Astrocyte (in vitro differentiated cells and primary cell): Measurements from ENCODE around the gene ENOPH1. TPM values are rescaled to one million over a fixed set of nuclear protein-coding genes. Genes with fewer than 3 reads are reported as not detected.

ENCODE experiments used
- DNase-seq: peaks from one replicate; pipeline ENCODE4 v3.0.0-alpha.2; 2010; ENCODE audit warnings: low read depth
- FAIRE-seq: peaks from 2 replicates; lab custom pipeline; 2011; peaks lifted over from hg19 to GRCh38; lab: Jason Lieb, UNC
- H2AFZ ChIP-seq: 2 replicates; pipeline ENCODE4 v1.6.0; 2012; ENCODE audit warnings: low read depth, low read length, inconsistent platforms
- H3K27ac ChIP-seq: 2 replicates; pipeline ENCODE4 v1.5.1; 2011; ENCODE audit warnings: low read depth, low read length, inconsistent platforms
- H3K27me3 ChIP-seq: 2 replicates; pipeline ENCODE4 v1.6.0; 2011; ENCODE audit warnings: low read length, inconsistent platforms; ENCODE audit not compliant: insufficient read depth
- H3K36me3 ChIP-seq: 2 replicates; pipeline ENCODE4 v1.5.1; 2011; ENCODE audit warnings: low read length, inconsistent platforms; ENCODE audit not compliant: insufficient read depth
- H3K4me1 ChIP-seq: 2 replicates; pipeline ENCODE4 v1.5.1; 2011; ENCODE audit warnings: low read length, inconsistent platforms; ENCODE audit not compliant: insufficient read depth
- H3K4me2 ChIP-seq: 2 replicates; pipeline ENCODE4 v1.6.0; 2012; ENCODE audit warnings: low read length, inconsistent platforms
- H3K4me3 ChIP-seq: 2 replicates; pipeline ENCODE4 v1.5.1; 2011; ENCODE audit warnings: low read depth, mild to moderate bottlenecking, low read length, inconsistent platforms; ENCODE audit not compliant: insufficient read depth
- H3K79me2 ChIP-seq: 2 replicates; pipeline ENCODE4 v1.6.0; 2012; ENCODE audit warnings: mild to moderate bottlenecking, low read length, inconsistent platforms; ENCODE audit not compliant: insufficient read depth
- H3K9ac ChIP-seq: 2 replicates; pipeline ENCODE4 v1.6.0; 2012; ENCODE audit warnings: mild to moderate bottlenecking, low read length, inconsistent platforms
- H3K9me3 ChIP-seq: 2 replicates; pipeline ENCODE4 v1.5.1; 2012; ENCODE audit warnings: low read depth, mild to moderate bottlenecking, low read length, inconsistent platforms; ENCODE audit not compliant: insufficient read depth
- H4K20me1 ChIP-seq: 2 replicates; pipeline ENCODE4 v1.6.0; 2012; ENCODE audit warnings: low read length, inconsistent platforms; ENCODE audit not compliant: insufficient read depth
- H3K27ac Mint-ChIP-seq: one replicate; pipeline ENCODE4 v1.8.0; 2021; ENCODE audit warnings: mild to moderate bottlenecking, mixed read lengths; ENCODE audit not compliant: unreplicated experiment
- H3K27me3 Mint-ChIP-seq: one replicate; pipeline ENCODE4 v1.8.0; 2021; ENCODE audit warnings: low read depth, mixed read lengths; ENCODE audit not compliant: unreplicated experiment
- H3K36me3 Mint-ChIP-seq: one replicate; pipeline ENCODE4 v1.8.0; 2021; ENCODE audit warnings: low read depth, mixed read lengths; ENCODE audit not compliant: unreplicated experiment
- H3K4me1 Mint-ChIP-seq: one replicate; pipeline ENCODE4 v1.8.0; 2021; ENCODE audit warnings: low read depth, mixed read lengths; ENCODE audit not compliant: unreplicated experiment
- H3K4me3 Mint-ChIP-seq: one replicate; pipeline ENCODE4 v1.8.0; 2021; ENCODE audit warnings: mild to moderate bottlenecking, moderate library complexity, mixed read lengths; ENCODE audit not compliant: unreplicated experiment
- H3K9me3 Mint-ChIP-seq: one replicate; pipeline ENCODE4 v1.8.0; 2021; ENCODE audit warnings: mild to moderate bottlenecking, mixed read lengths; ENCODE audit not compliant: unreplicated experiment
- CTCF ChIP-seq: IDR thresholded peaks from 2 replicates; pipeline ENCODE4 v1.5.1; 2011; ENCODE audit warnings: low read depth, mild to moderate bottlenecking, inconsistent platforms, low read length, moderate library complexity; ENCODE audit not compliant: insufficient read depth
- EZH2 ChIP-seq: IDR thresholded peaks from 2 replicates; pipeline ENCODE4 v1.6.1; 2012; ENCODE audit warnings: mild to moderate bottlenecking, low read length, inconsistent platforms; ENCODE audit not compliant: insufficient read depth
- total RNA-seq: library from RNA; stranded (reverse); gene quantifications from 2 replicates; pipeline ENCODE4 v1.2.1, GENCODE V29; 2021

ENOPH1 gene
- total RNA-seq, 1 donor from 2014 or later, result 32.6 TPM

- Mint-ChIP-seq H3K9me3 (no peaks in the 10 kb centered on the region), H3K27me3 (no peaks in the 10 kb centered on the region), H3K4me3 (no peak overlapping the region), H3K36me3 (peaks cover 5% of the 10 kb centered on the region), H3K27ac (no peak overlapping the region), H3K4me1 (peaks cover 9% of the 10 kb centered on the region)
- DNase-seq (peak; percentile 46), FAIRE-seq (no peak)
- Histone ChIP-seq H3K27ac (no peak overlapping the region), H3K4me3 (no peak overlapping the region), H3K9ac (no peak overlapping the region), H3K4me2 (no peak overlapping the region), H3K27me3 (no peaks in the 10 kb centered on the region), H3K79me2 (no peaks in the 10 kb centered on the region), H4K20me1 (no peaks in the 10 kb centered on the region), H2AFZ (no peak overlapping the region), H3K4me1 (no peaks in the 10 kb centered on the region), H3K36me3 (peaks cover 23% of the 10 kb centered on the region), H3K9me3 (no peaks in the 10 kb centered on the region)
- TF ChIP-seq EZH2, result no peak
- peak; percentile 72 for TF ChIP-seq CTCF
Observed at GRCh38 chr4:82462415-82462831, 32.0 kb downstream of the ENOPH1 start.

- Histone ChIP-seq H2AFZ (no peak overlapping the region), H4K20me1 (no peaks in the 10 kb centered on the region), H3K9me3 (no peaks in the 10 kb centered on the region), H3K4me3 (no peak overlapping the region), H3K36me3 (peaks cover 23% of the 10 kb centered on the region), H3K4me2 (no peak overlapping the region), H3K27ac (no peak overlapping the region), H3K4me1 (no peaks in the 10 kb centered on the region), H3K9ac (no peak overlapping the region), H3K27me3 (no peaks in the 10 kb centered on the region), H3K79me2 (no peaks in the 10 kb centered on the region)
- no peak for TF ChIP-seq EZH2
- no peak for TF ChIP-seq CTCF
- no peak for FAIRE-seq
- Mint-ChIP-seq H3K4me3 (no peak overlapping the region), H3K4me1 (peaks cover 9% of the 10 kb centered on the region), H3K27ac (no peak overlapping the region), H3K27me3 (no peaks in the 10 kb centered on the region), H3K36me3 (peaks cover 7% of the 10 kb centered on the region), H3K9me3 (no peaks in the 10 kb centered on the region)
- DNase-seq, result no peak
Observed at GRCh38 chr4:82463221-82463620, 32.8 kb downstream of the ENOPH1 start.

- Histone ChIP-seq H3K79me2 (no peaks in the 10 kb centered on the region), H3K27me3 (no peaks in the 10 kb centered on the region), H4K20me1 (no peaks in the 10 kb centered on the region), H3K9me3 (no peaks in the 10 kb centered on the region), H3K36me3 (peaks cover 8% of the 10 kb centered on the region), H2AFZ (no peak overlapping the region), H3K9ac (no peak overlapping the region), H3K27ac (no peak overlapping the region), H3K4me1 (peaks cover 4% of the 10 kb centered on the region), H3K4me2 (no peak overlapping the region), H3K4me3 (no peak overlapping the region)
- H3K27ac Mint-ChIP-seq, result no peak overlapping the region
- no peaks in the 10 kb centered on the region for H3K9me3 Mint-ChIP-seq
- peaks cover 10% of the 10 kb centered on the region for H3K4me1 Mint-ChIP-seq
- DNase-seq, result peak; percentile 4
- no peak overlapping the region for H3K4me3 Mint-ChIP-seq
- H3K36me3 Mint-ChIP-seq, result peaks cover 4% of the 10 kb centered on the region
- H3K27me3 Mint-ChIP-seq, result no peaks in the 10 kb centered on the region
- no peak for FAIRE-seq
- no peak for TF ChIP-seq EZH2
- TF ChIP-seq CTCF, result no peak
Observed at GRCh38 chr4:82467471-82467870, 37.1 kb downstream of the ENOPH1 start.
